GM21390 (cell line): ENCODE results near the gene MLEC.
"Not testable (repeated sequence)": the region's sequence is repeated elsewhere in the genome, so short reads cannot be mapped to it uniquely, and the experiment has no call there.

Experiments used
- ATAC-seq: cut with Tn5 transposase; IDR thresholded peaks from one replicate; pipeline ENCODE4 v1.9.1; 2021; ENCODE audit not compliant: unreplicated experiment

MLEC gene

GRCh38 chr12:120720234-120720986 lies 33.5 kb downstream of the MLEC start:
- no peak for ATAC-seq

DNA sequence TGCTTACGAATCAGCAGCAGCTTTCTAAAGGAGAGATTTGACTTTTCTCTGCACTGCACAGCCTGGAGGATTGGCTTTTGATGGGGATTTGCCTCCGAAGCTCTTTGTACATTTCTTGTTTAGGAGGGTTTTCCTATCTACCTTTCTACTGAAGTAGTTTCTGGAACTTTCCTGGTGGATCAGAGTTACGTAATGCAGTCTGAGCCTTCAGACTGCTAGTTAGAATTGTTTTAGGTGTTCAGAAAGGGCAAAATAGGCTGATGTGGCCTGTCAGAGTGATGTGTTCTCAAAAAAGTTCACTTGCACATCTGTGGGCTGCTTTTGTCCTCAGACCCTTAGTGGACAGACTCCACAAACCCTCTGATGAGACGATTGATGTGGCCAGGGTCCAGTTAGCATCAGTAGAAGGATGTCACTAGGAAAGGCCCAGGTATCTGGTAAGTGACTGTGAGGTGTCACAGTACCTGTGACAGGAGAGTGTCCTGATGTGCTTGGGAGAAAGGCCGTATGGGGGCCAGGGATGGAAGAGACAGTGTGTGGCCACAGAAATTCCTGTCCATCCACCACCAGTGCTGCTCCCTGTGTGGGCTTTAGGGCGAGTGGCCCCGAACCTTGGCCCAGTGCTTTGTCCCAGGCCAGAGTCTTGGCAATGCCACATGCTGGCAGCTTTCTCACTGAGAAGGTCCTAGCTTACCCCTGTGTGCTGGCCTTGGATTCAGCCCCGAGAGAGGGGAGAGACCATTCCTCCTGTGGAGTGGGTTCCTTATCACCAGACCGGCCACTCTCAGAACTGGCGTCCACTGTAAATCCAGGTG lies 34.2 kb downstream of the MLEC start:
- no peak for ATAC-seq

GRCh38 chr12:120721866-120722265 lies 34.9 kb downstream of the MLEC start:
- ATAC-seq = no peak

- ATAC-seq = no peak
Measured at GRCh38 chr12:120722784-120723183, 35.8 kb downstream of the MLEC start.

DNA sequence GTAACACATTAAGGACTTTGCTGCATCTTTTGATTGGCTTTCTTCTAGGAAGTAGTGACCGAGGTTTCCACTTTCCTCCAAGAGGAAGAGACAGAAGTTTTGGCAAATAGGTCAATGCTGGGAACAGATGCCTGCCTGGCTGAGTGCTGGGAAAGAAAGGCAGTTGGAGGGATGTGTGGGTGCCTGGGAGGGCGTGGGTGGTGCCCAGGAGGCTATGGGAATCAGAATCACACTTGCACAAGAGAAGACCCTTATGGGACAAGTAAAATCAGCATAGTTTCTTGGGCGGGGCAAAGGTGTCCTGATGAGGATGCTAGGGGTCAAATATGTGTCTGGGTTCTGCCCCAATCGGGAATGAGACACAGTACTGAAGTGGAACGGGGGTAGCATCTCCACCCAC lies 37.8 kb downstream of the MLEC start:
- ATAC-seq = no peak

GRCh38 chr12:120725151-120725658 lies 38.3 kb downstream of the MLEC start:
- ATAC-seq = peak; percentile 7

DNA sequence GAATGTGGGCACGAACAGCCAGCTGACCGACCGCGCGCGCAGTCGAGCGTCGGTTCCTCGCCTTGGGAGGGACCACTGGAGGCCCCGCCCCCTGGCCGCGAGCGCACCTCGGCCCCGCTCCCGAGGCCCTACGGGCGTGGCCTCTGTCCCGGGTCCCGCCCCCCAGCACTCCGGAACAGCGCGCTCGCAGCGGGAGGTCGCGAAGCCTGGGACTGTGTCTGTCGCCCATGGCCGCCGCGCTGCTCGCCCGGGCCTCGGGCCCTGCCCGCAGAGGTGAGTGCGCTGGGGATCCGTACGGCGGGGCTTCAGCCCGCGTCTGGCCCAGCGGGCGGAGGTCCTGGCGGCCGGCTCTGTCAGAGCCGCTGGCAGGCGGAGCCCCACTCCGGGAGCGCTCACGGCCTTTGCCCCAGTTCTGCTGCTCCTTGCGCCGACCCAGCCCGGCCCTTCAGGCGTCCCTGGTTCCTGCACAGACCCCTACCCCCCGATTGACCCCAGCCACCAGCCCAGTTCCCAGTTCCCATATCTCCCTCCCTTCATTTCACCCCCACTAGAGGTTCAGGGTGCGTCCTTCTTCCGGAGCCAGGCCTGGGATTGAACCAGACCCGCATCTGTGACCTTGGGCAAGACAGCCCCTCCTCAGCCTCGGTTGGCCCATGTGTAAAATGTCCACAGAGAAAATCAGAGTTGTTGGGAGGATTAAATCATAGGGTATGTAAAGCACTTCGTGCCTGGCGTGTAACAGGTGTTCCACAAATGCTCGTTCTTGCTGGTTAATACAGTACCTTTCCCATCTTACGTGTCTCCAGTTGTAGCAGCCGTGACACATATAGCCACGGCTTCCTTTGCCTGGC lies 38.9 kb downstream of the MLEC start, which contains the start of gene ACADS:
ACADS (plus strand) TSS at position 168 of the 851 bp plus-strand sequence; CDS start at position 228, 60 bp downstream.
- peak; percentile 95 for ATAC-seq

GRCh38 chr12:120726510-120726793 lies 39.5 kb downstream of the MLEC start:
- no peak for ATAC-seq

- ATAC-seq = no peak
Measured at GRCh38 chr12:120726961-120727360, 40.0 kb downstream of the MLEC start.

- not testable (repeated sequence) for ATAC-seq
Measured at GRCh38 chr12:120732198-120732597, 45.2 kb downstream of the MLEC start.

DNA sequence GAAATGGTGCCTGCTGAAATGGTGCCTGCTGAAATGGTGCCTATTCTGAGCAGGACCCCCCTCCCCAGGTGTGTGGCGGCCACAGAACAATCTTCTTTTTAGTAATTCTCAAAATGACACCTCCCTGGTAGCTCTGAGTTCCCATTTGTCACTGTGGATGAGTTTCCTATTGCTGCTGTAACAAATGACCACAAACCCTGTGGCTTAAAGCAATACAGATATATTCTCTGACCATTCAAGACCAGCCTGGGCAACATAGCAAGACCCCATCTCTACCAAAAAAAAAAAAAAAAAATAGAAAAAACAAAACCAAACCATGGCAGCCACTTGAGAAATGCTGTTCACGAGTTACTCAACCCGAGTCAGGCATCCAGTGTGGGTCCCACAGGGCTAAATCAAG lies 46.6 kb downstream of the MLEC start:
- ATAC-seq = no peak

DNA sequence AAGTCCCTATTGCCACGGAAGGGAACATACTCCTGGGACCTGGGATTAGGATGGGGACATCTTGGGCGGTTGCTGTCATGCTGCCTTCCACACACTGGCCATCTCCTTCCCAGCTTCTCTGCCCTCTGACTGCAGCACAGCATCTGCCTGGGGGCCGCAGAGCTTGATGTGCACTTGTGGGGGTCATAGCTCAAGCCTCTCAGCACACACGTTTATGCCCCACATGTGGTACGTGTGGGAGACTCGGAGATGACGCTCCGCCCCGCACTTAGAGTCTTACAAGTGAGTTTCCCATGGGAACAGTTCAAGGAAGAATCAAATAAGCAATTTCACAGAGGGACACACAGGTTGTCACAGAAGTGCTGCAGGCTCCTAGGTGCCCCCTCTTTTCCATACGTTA lies 47.3 kb downstream of the MLEC start:
- no peak for ATAC-seq

DNA sequence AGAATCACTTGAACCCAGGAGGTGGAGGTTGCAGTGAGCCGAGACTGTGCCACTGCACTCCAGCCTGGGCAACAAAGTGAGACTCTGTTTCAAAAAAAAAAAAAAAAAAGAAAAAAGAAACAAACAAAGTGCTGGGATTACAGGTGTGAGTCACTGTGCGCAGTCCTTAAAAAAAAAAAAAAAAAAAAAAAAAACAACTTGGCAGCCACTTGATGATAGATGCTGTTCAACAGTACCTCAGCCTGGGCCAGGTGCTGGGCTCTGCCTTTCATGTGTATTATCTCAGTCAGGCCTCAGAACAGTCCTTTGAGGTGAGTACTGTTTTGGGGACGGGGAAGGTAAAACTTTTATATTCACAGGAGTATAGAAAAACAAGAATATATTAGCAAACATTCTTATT lies 48.2 kb downstream of the MLEC start:
- ATAC-seq = no peak

DNA sequence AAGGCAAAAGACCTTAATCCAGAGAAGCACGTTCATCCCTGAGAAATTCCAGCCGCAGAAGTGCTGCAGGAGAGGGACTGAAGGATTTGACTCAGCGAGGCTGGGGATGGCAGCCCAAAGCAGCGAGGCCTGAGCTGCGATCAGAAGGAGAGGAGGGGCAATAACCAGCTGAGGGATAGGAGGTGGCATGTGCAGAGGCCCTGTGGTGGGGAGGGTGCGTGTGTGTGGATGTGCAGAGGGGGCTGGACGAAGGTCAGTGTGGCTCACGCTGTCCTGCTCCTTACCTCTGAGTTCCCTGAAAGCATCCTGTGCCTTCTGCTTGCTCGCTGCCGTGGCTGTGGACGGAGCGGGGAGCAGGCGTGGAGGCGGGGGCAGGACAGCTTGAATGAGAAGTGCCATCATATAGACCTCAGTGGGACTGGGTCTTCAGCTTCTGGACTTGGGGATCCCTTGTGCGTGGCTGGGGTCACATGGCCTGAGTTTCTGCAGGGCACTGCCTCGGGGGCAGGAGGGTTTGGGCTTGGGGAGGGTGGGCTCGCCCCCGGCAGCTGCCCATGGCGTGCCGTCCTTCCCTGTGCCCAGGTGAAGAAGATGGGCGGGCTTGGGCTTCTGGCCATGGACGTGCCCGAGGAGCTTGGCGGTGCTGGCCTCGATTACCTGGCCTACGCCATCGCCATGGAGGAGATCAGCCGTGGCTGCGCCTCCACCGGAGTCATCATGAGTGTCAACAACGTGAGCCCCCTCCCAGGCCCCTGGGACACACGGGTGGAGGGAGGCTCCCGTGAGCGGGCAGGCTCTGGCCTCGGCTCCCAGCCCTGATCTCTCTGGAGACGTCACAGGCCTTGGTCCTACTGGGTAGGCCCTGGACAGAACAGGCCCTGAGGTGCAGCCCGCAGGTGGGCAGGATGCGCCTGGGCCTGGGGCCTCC lies 49.7 kb downstream of the MLEC start:
- no peak for ATAC-seq

DNA sequence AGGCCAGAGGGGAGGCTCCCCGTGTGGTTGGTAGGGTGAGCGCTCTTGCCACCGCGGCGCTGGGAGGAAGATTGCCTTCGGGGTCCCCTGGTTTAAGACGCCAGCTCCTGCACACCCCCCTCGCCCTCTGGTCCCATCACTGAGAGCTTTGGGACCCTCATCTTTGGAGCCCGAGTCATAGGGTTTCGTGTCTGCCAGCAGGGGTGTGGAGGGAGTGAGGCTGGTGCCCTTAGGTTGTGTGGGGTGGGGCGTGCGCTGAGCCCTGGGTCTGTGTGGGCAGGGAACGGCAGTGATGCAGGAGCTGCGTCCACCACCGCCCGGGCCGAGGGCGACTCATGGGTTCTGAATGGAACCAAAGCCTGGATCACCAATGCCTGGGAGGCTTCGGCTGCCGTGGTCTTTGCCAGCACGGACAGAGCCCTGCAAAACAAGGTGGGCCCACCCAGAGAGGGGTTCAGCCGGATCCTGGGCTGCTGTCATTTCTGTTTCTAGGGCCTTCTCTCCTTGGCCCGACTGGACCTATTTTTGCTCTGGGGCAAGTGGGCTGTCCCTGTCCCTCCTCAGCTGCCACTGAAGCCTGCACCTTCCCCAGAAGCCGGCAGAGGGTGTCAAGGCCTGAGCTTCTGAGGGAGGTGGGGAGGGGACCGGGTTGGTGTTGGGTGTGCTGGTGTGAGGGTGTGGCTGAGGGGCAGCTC lies 50.8 kb downstream of the MLEC start:
- no peak for ATAC-seq

GRCh38 chr12:120738252-120739030 lies 51.5 kb downstream of the MLEC start:
- no peak for ATAC-seq

DNA sequence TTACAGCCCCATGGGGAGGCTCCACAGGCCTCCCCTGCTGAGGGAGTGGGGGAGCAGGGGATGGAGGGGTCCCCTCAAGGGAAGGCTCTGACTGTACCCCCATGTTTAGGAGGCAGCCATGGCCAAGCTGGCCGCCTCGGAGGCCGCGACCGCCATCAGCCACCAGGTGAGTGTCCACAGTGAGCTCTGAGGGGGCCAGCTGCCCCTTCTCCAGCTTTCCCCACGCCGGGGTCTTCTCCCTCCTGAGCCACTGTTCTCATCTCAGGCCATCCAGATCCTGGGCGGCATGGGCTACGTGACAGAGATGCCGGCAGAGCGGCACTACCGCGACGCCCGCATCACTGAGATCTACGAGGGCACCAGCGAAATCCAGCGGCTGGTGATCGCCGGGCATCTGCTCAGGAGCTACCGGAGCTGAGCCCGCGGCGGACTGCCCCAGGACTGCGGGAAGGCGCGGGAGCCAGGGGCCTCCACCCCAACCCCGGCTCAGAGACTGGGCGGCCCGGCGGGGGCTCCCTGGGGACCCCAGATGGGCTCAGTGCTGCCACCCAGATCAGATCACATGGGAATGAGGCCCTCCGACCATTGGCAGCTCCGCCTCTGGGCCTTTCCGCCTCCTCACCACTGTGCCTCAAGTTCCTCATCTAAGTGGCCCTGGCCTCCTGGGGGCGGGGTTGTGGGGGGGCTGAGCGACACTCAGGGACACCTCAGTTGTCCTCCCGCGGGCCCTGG lies 52.2 kb downstream of the MLEC start:
- no peak for ATAC-seq
